NCI-H510A treated with DMSO at 0.1 percent for 48 hours (cell line): Measurements from ENCODE around the gene RBM20.

Experiments used
- DNase-seq: peaks from one replicate; lab custom pipeline; 2025; lab: John Stamatoyannopoulos, UW

Gene RBM20

GRCh38 chr10:110812583-110812982 is 168.4 kb downstream of the RBM20 start:
- no peak for DNase-seq

DNA sequence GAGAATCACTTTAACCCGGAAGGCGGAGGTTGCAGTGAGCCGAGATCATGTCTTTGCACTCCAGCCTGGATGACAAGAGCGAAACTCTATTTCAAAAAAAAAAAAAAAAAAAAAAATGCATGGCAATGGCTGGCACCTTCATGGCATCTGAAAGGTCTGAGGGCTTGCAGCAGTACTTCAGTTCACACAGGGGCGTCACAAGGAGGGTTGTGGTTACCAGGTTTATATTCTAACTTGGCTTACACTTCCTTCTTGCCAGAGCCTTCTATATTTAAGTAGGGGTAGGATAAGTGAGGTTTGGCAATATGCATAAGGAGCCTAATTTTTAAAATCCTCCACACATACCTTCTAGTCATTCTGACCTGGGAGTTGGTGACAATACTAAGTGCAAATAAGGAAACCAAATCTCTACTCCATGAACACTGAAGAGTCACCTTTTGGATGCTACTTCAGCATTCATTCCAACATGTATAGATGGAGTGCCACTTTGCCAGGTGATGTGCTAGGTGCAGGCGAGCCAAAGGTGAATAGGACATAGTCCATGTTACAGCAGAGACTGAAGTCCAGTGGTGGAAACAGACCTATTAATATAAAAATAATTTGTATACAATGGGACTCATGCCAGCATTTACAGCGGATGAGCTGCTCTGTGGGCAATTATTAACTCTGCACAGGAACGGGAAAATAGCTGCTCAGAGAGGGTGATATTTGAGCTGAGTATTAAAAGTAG is 169.8 kb downstream of the RBM20 start:
- DNase-seq: no peak

DNA sequence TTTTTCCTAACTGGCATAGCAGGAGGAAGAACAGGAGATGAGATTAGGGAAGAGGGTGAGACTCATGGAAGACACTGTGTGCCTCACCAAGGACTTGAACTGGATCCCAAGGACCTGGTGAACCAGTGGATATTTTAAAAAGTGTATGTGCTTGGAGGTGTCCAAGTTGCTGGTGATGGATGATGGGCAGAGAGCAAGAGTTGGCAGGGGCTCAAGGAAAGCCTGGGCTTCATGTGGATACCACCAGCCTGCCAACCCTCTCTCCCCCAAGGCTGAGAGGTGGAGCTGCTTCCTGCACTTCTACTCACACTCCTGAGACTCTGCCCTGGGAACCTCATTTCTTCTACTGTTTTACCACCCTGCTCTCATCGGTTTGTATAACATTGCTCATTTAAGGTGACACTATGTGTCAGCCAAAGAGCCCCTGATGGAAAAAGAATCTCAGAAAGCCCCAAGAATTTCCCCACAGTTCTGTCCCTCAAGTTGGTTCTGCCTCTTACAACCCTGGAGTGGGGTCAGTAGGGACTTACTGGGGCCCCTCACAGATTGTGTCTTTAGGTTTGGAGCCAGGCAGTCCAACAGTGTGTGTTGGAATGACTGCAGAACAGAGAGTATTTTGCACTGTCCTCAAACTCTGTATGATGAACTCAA is 171.3 kb downstream of the RBM20 start:
- DNase-seq: no peak

- DNase-seq: no peak
Measured at GRCh38 chr10:110817614-110818013, 173.5 kb downstream of the RBM20 start.

GRCh38 chr10:110818311-110819256 is 174.4 kb downstream of the RBM20 start:
- DNase-seq: no peak

DNA sequence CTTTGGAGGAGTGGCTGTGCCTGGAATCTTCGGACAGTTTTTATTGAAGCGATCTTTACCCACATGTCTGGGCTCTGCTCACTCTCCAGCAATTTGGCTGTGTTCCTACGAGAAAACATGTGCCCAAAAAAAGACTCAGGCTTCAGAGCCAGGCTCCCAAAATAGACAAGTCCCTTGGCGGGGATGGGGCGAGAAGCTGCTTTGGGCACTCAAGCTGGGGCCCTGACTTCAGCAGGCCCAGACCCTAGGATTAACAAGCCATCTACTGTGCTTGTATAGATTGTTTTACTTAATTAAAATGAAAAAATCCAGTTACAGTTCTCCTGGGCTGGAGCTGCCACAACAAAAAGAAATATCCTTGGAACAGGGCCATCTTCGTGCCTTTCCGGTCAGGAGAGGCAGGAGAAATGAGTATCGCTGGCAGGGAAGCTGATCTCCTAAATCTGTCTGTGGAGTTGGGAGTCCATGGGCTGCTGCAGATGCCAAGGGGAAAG is 176.2 kb downstream of the RBM20 start:
- DNase-seq: no peak

DNA sequence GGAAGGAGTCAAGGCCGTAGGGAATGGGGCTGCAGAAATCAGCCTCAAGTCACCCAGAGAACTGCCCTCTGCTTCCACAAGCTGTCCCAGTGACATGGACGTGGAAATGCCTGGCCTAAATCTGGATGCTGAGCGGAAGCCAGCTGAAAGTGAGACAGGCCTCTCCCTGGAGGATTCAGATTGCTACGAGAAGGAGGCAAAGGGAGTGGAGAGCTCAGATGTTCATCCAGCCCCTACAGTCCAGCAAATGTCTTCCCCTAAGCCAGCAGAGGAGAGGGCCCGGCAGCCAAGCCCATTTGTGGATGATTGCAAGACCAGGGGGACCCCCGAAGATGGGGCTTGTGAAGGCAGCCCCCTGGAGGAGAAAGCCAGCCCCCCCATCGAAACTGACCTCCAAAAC is 177.4 kb downstream of the RBM20 start:
- no peak for DNase-seq

DNA sequence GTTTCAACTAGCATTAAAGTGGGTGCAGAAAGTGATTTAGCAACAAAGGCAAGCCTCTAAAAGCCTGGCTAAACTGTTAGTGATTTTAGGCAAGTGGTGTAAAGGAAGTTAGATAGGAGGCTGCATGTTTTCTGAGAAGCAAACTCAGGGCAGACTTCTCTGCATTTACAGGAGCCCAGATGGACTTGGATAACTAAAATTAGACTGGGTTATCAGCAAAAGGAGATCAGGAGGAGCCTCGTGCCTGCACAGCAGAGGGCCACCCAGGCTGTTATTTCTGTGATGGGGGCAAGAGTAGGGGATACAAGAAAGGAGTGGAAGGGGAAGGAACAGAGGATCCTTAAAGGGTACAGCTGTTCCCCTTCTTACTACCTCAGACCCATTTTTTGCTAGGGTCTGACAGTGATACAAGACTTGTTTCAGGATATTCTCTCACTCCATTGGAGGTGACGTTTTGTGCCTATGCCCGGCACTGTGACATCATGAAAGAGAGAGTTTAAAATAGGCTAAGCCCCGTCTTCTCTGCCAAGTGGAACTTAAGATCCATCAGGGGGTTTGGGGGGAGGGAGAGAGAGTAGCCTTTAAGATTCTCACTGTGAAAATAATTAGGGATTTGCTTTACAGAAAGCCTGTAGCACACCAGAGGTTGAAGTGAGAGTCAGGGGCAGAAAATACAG is 178.0 kb downstream of the RBM20 start:
- DNase-seq: no peak

GRCh38 chr10:110822712-110823311 is 178.7 kb downstream of the RBM20 start:
- DNase-seq: no peak

- DNase-seq: no peak
Measured at GRCh38 chr10:110824152-110824441, 180.0 kb downstream of the RBM20 start.

DNA sequence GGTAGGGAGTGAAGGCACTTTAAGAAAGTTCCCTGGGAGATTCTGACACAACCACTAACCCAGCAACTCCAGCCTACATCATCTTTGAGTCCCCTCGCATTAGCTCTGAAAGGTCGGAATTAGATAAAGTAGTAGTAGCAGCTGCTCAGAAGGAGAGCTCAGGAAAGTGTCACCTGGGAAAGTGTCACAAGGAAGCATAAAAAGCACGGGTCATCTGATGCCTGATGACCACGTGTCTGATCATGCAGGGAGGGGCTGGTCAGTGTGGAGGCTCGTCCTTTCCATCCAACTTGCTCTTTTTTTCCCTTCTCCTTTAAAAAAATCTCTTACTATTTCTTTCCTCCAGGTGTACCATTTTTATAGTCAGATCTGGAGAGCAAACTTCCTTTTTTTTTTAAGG is 180.5 kb downstream of the RBM20 start:
- DNase-seq: no peak

DNA sequence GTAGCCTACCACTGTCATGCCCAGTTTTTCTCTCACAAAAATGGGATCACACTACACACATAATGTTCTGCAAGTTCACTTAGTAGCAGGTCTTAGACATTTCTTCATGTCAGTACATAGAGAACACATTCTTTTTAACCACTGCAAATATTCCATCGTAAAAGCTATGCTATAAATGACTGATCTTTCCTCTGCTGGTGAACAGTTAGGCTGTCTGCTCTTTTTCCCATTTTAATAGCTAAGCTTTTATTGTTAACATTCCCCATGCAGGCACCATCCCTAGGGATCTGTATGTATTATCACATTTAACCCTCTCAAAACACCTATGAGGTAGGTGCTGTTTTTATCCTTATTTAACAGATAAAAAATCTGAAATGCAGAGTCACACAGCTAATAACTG is 181.4 kb downstream of the RBM20 start:
- DNase-seq: no peak

DNA sequence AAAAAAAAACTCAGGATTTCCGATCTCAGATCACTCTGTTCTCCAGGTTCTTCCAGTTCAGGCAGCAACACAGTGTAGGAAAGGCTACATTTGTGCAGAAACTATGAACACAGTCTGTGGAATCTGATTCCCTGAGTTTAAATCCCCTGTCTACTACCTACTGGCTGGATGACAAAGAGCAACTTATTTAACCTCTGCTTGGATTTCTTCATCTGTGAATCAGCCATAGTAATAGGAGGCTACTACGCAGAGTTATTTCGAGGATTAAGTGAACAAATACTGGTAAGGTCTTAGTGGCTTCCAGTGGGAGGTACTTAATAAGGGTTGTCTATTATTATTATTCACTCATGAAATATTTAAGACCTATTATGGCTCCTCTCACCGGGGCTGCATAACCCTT is 183.3 kb downstream of the RBM20 start:
- no peak for DNase-seq

- no peak for DNase-seq
Measured at GRCh38 chr10:110827875-110828274, 183.7 kb downstream of the RBM20 start.

- no peak for DNase-seq
Measured at GRCh38 chr10:110828525-110828924, 184.4 kb downstream of the RBM20 start.

GRCh38 chr10:110829721-110830410 is 185.7 kb downstream of the RBM20 start:
- no peak for DNase-seq

DNA sequence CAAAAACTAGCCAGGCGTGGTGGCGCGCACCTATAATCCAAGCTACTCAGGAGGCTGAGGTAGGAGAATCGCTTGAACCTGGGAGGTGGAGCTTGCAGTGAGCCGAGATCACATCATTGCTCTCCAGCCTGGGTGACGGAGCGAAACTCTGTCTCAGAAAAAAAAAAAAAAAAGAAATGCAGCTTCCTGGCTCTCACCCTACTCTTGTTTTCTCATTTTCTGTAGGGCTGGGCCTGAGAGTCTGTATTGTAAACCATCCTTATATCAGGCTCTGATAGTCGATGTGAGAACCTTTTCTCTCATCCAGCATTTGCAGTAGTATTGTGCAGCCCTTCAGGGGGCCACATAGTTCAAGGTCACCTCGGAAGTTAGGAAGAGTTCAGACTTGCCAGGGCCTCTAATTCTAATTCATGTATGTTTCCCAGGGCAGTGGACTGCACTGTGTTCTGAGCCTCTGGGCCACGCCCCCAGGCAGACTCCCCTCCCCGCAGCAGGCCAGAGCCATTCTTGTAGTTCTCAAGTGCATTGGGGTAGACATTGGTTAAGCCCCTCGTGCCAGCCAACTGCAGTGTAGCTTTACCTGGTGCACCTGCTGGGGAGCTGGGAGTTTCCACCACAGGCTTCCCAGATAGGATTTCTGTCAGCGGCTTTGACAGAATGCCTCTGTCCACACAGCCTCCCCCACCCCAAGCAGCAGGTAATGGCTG is 189.3 kb downstream of the RBM20 start:
- peak; percentile 9 for DNase-seq

DNA sequence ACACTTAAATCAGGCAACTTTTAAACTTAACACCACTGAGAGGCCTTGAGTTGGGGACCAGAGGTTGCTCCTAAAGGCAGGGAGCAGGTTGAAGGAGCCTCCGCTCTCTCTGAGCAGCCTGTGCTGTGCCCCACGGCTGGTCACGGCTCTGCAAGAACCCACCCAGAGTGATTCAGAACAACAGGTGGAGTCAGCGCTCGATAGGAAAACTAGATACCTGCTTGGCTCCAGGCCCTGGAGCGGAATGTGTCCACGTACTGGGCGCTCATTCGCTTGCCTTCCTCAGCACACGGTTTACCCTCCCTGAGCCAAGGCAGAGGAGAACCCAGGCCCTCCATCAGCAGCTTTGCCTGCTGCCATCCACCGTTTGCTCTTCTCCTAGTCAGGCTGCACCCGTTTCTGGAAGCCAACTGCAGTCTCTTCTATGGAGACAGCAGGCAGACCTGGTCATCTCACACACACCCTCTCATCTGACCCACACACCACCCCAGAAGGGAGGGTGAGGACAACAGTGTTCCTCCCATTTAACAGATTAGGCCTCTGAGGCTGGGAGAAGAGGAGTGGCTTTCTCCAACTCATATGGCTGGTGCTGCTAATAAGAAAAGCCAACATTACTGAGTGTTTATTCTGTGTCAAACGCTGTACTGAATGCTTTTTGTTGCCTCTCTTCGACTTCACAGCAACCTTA is 189.9 kb downstream of the RBM20 start:
- no peak for DNase-seq

DNA sequence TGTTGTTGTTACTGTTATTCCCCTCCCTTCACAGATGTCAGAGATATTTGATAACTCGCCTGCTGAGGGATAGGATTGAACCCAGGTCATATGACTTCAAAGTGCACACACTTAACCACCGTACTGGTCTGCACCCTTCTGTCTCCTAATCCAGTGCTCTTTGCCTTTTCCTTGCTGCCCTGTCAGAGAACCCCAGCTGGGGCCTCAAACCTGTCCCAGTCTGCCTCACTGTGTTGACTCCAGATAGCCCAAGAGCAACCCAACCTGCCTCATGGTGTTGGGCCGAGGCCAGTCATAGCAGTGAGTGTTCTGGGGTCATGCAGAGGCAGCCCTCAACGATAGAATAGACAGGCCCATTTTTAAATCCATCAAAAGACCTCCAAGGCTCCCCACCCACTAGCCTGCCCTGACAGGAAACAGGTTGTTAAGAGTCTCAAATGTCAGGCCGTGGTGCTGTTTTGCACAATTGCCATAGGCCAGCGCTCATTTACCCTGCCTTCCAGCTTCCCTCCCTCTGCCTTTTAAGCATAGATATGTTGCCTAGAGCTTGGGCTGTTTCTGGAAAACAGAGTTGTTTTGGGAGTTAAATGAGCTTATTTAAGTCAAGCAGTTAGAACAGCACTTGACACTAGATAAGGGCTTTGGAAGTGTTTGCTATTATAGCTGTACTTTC is 190.6 kb downstream of the RBM20 start:
- peak; percentile 81 for DNase-seq
